HCT116 (cell line): Measurements from ENCODE around the gene SLC39A13. TPM values are rescaled to one million over a fixed set of nuclear protein-coding genes. Genes with fewer than 3 reads are reported as not detected.

ENCODE experiments used
- ATAC-seq: fragments of 200-7000 bp; cut with Tn5 transposase; 2 replicates; pipeline ENCODE4 v1.9.1; 2020; ENCODE audit warnings: mild to moderate bottlenecking, moderate library complexity
- BruUV-seq: library from RNA; stranded (reverse); fragments of 400-500 nt; replicated peaks from 2 replicates; lab custom pipeline; 2021; lab: Mats Ljungman, UMichigan
- CTCF ChIA-PET: fragments of 300-600 bp; sonication (Branson Sonifier 250); formaldehyde crosslinking; loops from one replicate; lab custom pipeline; 2021; ENCODE audit warnings: antibody characterized with exemption; lab: Charles Lee
- POLR2A ChIA-PET: fragments of 300-600, 350-600 bp; sonication (Branson Sonifier 250); formaldehyde crosslinking; loops from one replicate; lab custom pipeline; 2021; ENCODE audit warnings: antibody characterized with exemption; lab: Charles Lee
- RAD21 ChIA-PET, 2 experiments: fragments of 300-600 bp; sonication (Branson Sonifier 250); formaldehyde crosslinking; loops; one replicate each; lab custom pipeline; 2023; ENCODE audit warnings: low total read pairs in 2 of 2; ENCODE audit not compliant: uncharacterized antibody in 2 of 2, unreplicated experiment in 2 of 2, low non-redundant PET in 1 of 2; lab: Charles Lee
- DNase-seq: peaks from one replicate; pipeline ENCODE4 v3.0.0-alpha.2; 2010; ENCODE audit warnings: low read depth, low spot score
- H2AFZ ChIP-seq: fragments of 200-600 bp; shearing (Covaris generic), sonication (generic); 2 replicates; pipeline ENCODE4 v1.6.1; 2017; ENCODE audit warnings: low read depth, mixed run types, mixed read lengths, antibody characterized with exemption, low read length; ENCODE audit not compliant: poor library complexity, severe bottlenecking
- H3K27ac ChIP-seq: 2 replicates; pipeline ENCODE4 v1.5.1; 2012; ENCODE audit warnings: low read depth, low read length
- H3K27me3 ChIP-seq: fragments of 200-600 bp; sonication (generic); 2 replicates; pipeline ENCODE4 v1.6.1; 2016; ENCODE audit warnings: mixed run types, low read length, mixed read lengths; ENCODE audit not compliant: insufficient read depth
- H3K36me3 ChIP-seq, 2 experiments: fragments of 200-500 bp in 1 of 2; fragments of 200-600 bp in 1 of 2; sonication (Bioruptor generic) in 1 of 2; sonication (generic) in 1 of 2; 2 replicates each; pipeline versions ENCODE4 v1.5.1 to v1.6.1; 2014 to 2016; ENCODE audit warnings: low read length in 2 of 2, inconsistent platforms in 1 of 2, mixed read lengths in 1 of 2, mixed run types in 1 of 2; ENCODE audit not compliant: insufficient read depth in 2 of 2, control insufficient read depth in 1 of 2
- H3K4me1 ChIP-seq, 2 experiments: fragments of 200-600 bp in 1 of 2; sonication (generic) in 1 of 2; 2 replicates each; pipeline versions ENCODE4 v1.5.1 to v1.6.1; 2012 to 2017; ENCODE audit warnings: low read length in 2 of 2, inconsistent platforms in 1 of 2, mild to moderate bottlenecking in 1 of 2, mixed read lengths in 1 of 2, mixed run types in 1 of 2, moderate library complexity in 1 of 2; ENCODE audit not compliant: insufficient read depth in 2 of 2, control insufficient read depth in 1 of 2
- H3K4me2 ChIP-seq: fragments of 200-600 bp; sonication (generic); 2 replicates; pipeline ENCODE4 v1.6.1; 2017; ENCODE audit warnings: mixed run types, low read length, mixed read lengths
- H3K4me3 ChIP-seq, 2 experiments: fragments of 200-600 bp in 1 of 2; sonication (generic) in 1 of 2; replicated peaks in 1 of 2; 2 replicates each; pipeline ENCODE4 v1.5.1; 2011 to 2016; ENCODE audit warnings: low read length in 2 of 2, control low read depth in 1 of 2, low read depth in 1 of 2, mild to moderate bottlenecking in 1 of 2, mixed read lengths in 1 of 2, mixed run types in 1 of 2
- H3K79me2 ChIP-seq: fragments of 200-600 bp; sonication (generic); 2 replicates; pipeline ENCODE4 v1.6.1; 2017; ENCODE audit warnings: mild to moderate bottlenecking, mixed run types, low read length, moderate library complexity, mixed read lengths; ENCODE audit not compliant: insufficient read depth
- H3K9ac ChIP-seq: fragments of 200-600 bp; sonication (generic); 2 replicates; pipeline ENCODE4 v1.6.1; 2016; ENCODE audit warnings: low read length, mixed read lengths
- H3K9me2 ChIP-seq: fragments of 200-600 bp; sonication (generic), shearing (Covaris generic); 2 replicates; pipeline ENCODE4 v1.6.1; 2017; ENCODE audit warnings: mixed run types, mild to moderate bottlenecking, moderate library complexity; ENCODE audit not compliant: insufficient read depth
- H3K9me3 ChIP-seq, 2 experiments: fragments of 200-500 bp in 1 of 2; fragments of 200-600 bp in 1 of 2; sonication (Bioruptor generic) in 1 of 2; sonication (generic) in 1 of 2; 2 replicates each; pipeline ENCODE4 v1.6.1; 2014 to 2017; ENCODE audit warnings: low read length in 2 of 2, mixed read lengths in 2 of 2, inconsistent platforms in 1 of 2, low read depth in 1 of 2, mild to moderate bottlenecking in 1 of 2, mixed run types in 1 of 2, moderate library complexity in 1 of 2; ENCODE audit not compliant: control insufficient read depth in 1 of 2, insufficient read depth in 1 of 2
- H4K20me1 ChIP-seq: fragments of 200-600 bp; sonication (generic), shearing (Covaris generic); 2 replicates; pipeline ENCODE4 v1.6.1; 2017; ENCODE audit warnings: mixed run types, mild to moderate bottlenecking, moderate library complexity; ENCODE audit not compliant: insufficient read depth
- EGR1 ChIP-seq: IDR thresholded peaks from 2 replicates; pipeline ENCODE4 v1.6.1; 2012; ENCODE audit warnings: low read depth
- ELF1 ChIP-seq: IDR thresholded peaks from 2 replicates; pipeline ENCODE4 v1.6.1; 2012; ENCODE audit warnings: low read depth, borderline replicate concordance
- FOSL1 ChIP-seq: IDR thresholded peaks from 2 replicates; pipeline ENCODE4 v1.6.1; 2012; ENCODE audit warnings: low read depth
- JUND ChIP-seq: IDR thresholded peaks from 2 replicates; pipeline ENCODE4 v1.6.1; 2012
- SP1 ChIP-seq: IDR thresholded peaks from 2 replicates; pipeline ENCODE4 v1.6.1; 2012; ENCODE audit warnings: low read depth
- ZFX ChIP-seq: fragments of 450-650 bp; IDR thresholded peaks from 2 replicates; pipeline ENCODE4 v1.6.1; 2017
- ZNF274 ChIP-seq: fragments of 200-500 bp; sonication (Bioruptor generic); IDR thresholded peaks from 2 replicates; pipeline ENCODE4 v1.6.1; 2014; ENCODE audit warnings: mild to moderate bottlenecking, low read depth, low read length, inconsistent platforms
- intact Hi-C: fragments of 100-400 bp; cut with micrococcal nuclease; formaldehyde crosslinking; loops from 2 replicates; pipeline ENCODE4 v1.10.0; 2022
- total RNA-seq: library from RNA; stranded (reverse); gene quantifications from one replicate; pipeline ENCODE4 v1.2.1, GENCODE V29; 2021; ENCODE audit not compliant: unreplicated experiment
- TF ChIP-seq, protein P1 (sequence below): IDR thresholded peaks from 2 replicates; pipeline ENCODE4 v1.6.1; 2012

Gene SLC39A13
- total RNA-seq, 1 experiment from 2014 or later: 23.9 TPM

DNA sequence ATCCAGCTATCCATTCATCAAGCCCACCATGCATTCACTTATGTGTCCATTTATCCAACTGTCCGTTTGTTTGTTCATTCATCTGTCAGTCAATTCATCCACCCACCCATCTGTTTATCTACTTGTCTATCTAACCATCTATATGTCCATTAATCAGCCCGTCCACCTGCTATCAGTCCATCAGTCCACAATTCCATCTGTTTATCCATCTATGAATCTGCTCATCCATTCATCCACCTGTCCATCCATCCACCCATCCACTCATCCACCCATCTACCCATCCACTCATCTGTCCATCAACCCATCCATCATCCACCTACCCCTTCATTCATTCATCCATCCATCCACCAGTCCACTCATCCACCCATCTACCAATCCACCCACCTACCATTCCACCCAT, 29.1 kb upstream of the SLC39A13 start:
- TF ChIP-seq, protein P1, sequence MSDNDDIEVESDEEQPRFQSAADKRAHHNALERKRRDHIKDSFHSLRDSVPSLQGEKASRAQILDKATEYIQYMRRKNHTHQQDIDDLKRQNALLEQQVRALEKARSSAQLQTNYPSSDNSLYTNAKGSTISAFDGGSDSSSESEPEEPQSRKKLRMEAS: no peak
- RAD21 ChIA-PET: no interaction called here
- Histone ChIP-seq H3K9me3 (no peaks in the 10 kb centered on the region), H4K20me1 (no peaks in the 10 kb centered on the region), H3K9me2 (no peaks in the 10 kb centered on the region), H3K27ac (no peak overlapping the region), H3K4me3 (no peak overlapping the region), H2AFZ (no peak overlapping the region), H3K27me3 (no peaks in the 10 kb centered on the region), H3K4me2 (no peak overlapping the region), H3K9ac (no peak overlapping the region), H3K36me3 (no peaks in the 10 kb centered on the region), H3K79me2 (no peaks in the 10 kb centered on the region), H3K4me1 (peaks cover 8 to 21% of the 10 kb centered on the region in 2 experiments; a peak in 3 of 4 replicates)
- BruUV-seq: no TSS peak
- CTCF ChIA-PET: no interaction called here
- ATAC-seq: no peak
- DNase-seq: no peak
- intact Hi-C loops: no loop called here
- POLR2A ChIA-PET: no interaction called here

DNA sequence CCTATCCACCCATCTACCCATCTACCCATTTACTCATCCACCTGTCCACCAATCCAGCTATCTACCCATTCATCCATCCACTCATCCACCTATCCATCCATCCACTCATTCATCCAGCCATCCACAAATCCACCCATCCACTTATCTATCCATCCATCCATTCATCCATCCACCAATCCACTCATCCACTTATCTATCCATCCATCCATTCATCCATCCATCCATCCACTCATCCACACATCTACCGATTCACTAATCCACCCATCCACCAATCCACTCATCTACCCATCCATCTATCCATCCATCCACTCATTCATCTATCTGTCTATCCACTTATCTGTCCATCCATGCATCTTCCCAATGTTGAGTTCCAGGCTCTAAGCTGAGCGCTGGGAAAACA, 28.3 kb upstream of the SLC39A13 start:
- no peaks in the 10 kb centered on the region for H3K27me3 ChIP-seq
- TF ChIP-seq JUND (no peak), ZNF274 (no peak), SP1 (no peak), ELF1 (no peak), ZFX (no peak), FOSL1 (no peak), EGR1 (no peak)
- H2AFZ ChIP-seq: no peak overlapping the region
- H3K36me3 ChIP-seq: no peaks in the 10 kb centered on the region
- no peak overlapping the region for H3K4me3 ChIP-seq
- POLR2A ChIA-PET: no interaction called here
- CTCF ChIA-PET: no interaction called here
- no peaks in the 10 kb centered on the region for H3K79me2 ChIP-seq
- intact Hi-C loops: no loop called here
- no peaks in the 10 kb centered on the region for H3K9me2 ChIP-seq
- no peak overlapping the region for H3K4me2 ChIP-seq
- H3K4me1 ChIP-seq: peaks cover 4 to 13% of the 10 kb centered on the region in 2 experiments; a peak in 3 of 4 replicates
- ATAC-seq: no peak
- no peak overlapping the region for H3K27ac ChIP-seq
- H3K9ac ChIP-seq: no peak overlapping the region
- DNase-seq: no peak
- BruUV-seq: no TSS peak
- RAD21 ChIA-PET: no interaction called here
- no peaks in the 10 kb centered on the region for H3K9me3 ChIP-seq
- H4K20me1 ChIP-seq: no peaks in the 10 kb centered on the region
